ENCODE results near the gene DHFR. TPM values are rescaled to one million over a fixed set of nuclear protein-coding genes. Genes with fewer than 3 reads are reported as not detected.
A peak's percentile ranks its signal among the peaks of the same experiment; 100 is the strongest.

DHFR gene
- 55.9 and 60.3 TPM in 2 replicates for total RNA-seq

DNA sequence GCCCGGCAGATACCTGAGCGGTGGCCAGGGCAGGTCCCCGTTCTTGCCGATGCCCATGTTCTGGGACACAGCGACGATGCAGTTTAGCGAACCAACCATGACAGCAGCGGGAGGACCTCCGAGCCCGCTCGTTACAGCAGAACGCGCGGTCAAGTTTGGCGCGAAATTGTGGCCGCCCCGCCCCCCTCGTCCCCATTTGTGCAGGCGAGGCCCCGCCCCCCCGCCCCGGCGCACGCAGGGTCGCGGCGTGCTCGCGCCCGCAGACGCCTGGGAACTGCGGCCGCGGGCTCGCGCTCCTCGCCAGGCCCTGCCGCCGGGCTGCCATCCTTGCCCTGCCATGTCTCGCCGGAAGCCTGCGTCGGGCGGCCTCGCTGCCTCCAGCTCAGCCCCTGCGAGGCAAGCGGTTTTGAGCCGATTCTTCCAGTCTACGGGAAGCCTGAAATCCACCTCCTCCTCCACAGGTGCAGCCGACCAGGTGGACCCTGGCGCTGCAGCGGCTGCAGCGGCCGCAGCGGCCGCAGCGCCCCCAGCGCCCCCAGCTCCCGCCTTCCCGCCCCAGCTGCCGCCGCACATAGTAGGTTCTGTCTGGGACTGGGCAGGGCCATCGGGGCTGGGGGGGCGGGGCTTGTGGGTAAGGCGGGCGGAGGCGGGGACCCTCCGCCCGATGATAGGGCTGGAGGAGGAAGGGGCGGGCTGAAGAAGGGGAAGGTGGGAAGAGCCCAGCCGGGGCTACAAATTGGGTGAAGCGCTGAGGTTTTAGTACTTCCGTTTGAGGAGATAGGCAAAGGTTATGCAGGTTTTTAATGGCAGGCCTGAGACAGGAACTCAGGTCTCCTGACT, at the start of gene DHFR, which contains the start of gene MSH3:
Gene DHFR (minus strand): TSS at position 593 of the 840 bp plus-strand sequence. CDS start 494 bp downstream, at position 99.
Gene MSH3 (plus strand): TSS at position 262 of the 840 bp plus-strand sequence. CDS start 76 bp downstream, at position 338.
- peak within 1 kb of the TSS; percentile 93 for H3K4me3 Mint-ChIP-seq
- H3K27ac Mint-ChIP-seq: peak within 1 kb of the TSS; percentile 98
- DNase-seq (ENCODE audit: low spot score): peak; percentile 84
- H3K36me3 Mint-ChIP-seq (ENCODE audit: low read depth): peaks cover 34% of the 10 kb centered on the region
- intact Hi-C loops (cut with micrococcal nuclease): loop anchor here (1.0 to 10.0 kb wide), 13 partner anchors 18 to 1670 kb away; partner anchors contain the start of genes ARSB, ATG10, FAM151B and HOMER1
- H3K9me3 Mint-ChIP-seq: no peaks in the 10 kb centered on the region
- H3K27me3 Mint-ChIP-seq (ENCODE audit: insufficient read depth): no peaks in the 10 kb centered on the region
- peaks cover 37% of the 10 kb centered on the region for H3K4me1 Mint-ChIP-seq (ENCODE audit: low read depth)

- no peaks in the 10 kb centered on the region for H3K9me3 Mint-ChIP-seq
- intact Hi-C loops (cut with micrococcal nuclease): no loop called here
- no peak overlapping the region for H3K27ac Mint-ChIP-seq
- no peak for DNase-seq (ENCODE audit: low spot score)
- no peak overlapping the region for H3K4me3 Mint-ChIP-seq
- H3K27me3 Mint-ChIP-seq (ENCODE audit: insufficient read depth): no peaks in the 10 kb centered on the region
- peaks cover 27% of the 10 kb centered on the region for H3K4me1 Mint-ChIP-seq (ENCODE audit: low read depth)
- H3K36me3 Mint-ChIP-seq (ENCODE audit: low read depth): peaks cover 19% of the 10 kb centered on the region
Measured at GRCh38 chr5:80704221-80704620, 49.4 kb upstream of the DHFR start.

- intact Hi-C loops (cut with micrococcal nuclease): no loop called here
- Mint-ChIP-seq H3K9me3 (no peaks in the 10 kb centered on the region), H3K4me3 (no peak overlapping the region), H3K36me3 (ENCODE audit: low read depth) (peaks cover 16% of the 10 kb centered on the region), H3K4me1 (ENCODE audit: low read depth) (peaks cover 27% of the 10 kb centered on the region), H3K27me3 (ENCODE audit: insufficient read depth) (no peaks in the 10 kb centered on the region), H3K27ac (no peak overlapping the region)
- DNase-seq (ENCODE audit: low spot score): no peak
Measured at GRCh38 chr5:80703747-80704146, 49.0 kb upstream of the DHFR start.

DNA sequence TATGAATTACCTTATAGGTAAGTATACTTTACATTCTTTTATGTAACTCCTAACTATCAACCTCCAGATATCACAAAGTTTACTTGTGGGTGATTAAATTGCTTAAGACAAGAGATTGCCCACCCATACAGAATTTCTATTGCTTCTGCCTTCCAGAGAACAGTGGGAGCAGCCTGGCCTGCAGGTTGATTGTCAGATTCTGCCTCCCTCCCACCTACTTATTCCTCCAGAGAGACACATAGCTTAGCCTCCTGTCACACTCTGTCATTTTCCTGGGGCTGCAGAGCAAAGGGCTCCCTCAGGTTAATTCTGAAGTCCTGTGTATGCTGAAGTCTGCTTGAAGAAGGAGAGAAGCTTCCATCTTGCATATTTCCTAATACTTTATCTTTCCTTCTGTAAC, 48.5 kb upstream of the DHFR start:
- H3K4me3 Mint-ChIP-seq: no peak overlapping the region
- no peaks in the 10 kb centered on the region for H3K9me3 Mint-ChIP-seq
- no peak for DNase-seq (ENCODE audit: low spot score)
- no peak overlapping the region for H3K27ac Mint-ChIP-seq
- H3K4me1 Mint-ChIP-seq (ENCODE audit: low read depth): peaks cover 27% of the 10 kb centered on the region
- intact Hi-C loops (cut with micrococcal nuclease): no loop called here
- peaks cover 16% of the 10 kb centered on the region for H3K36me3 Mint-ChIP-seq (ENCODE audit: low read depth)
- H3K27me3 Mint-ChIP-seq (ENCODE audit: insufficient read depth): no peaks in the 10 kb centered on the region

DNA sequence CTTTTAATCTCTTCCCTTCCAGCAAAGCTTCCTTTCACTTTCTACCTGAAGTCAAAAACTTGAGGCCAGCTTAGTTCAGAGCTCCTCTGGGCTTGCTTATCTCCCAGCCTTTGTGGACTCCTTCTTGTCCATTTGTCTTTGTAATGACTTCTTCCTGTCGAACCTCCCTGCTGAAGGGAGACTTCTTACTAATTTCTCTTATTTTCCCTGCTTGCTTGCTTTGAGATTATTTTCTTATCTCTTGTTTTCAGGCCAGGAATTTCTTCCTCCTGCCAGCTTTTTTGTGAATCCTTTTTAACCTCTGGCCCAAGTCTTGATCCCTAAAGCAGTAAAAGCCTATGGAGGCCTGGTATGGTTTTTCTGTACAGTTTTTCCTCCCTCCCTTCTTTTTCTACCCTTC, 46.8 kb upstream of the DHFR start:
- H3K4me1 Mint-ChIP-seq (ENCODE audit: low read depth): peaks cover 27% of the 10 kb centered on the region
- no peaks in the 10 kb centered on the region for H3K27me3 Mint-ChIP-seq (ENCODE audit: insufficient read depth)
- intact Hi-C loops (cut with micrococcal nuclease): no loop called here
- H3K36me3 Mint-ChIP-seq (ENCODE audit: low read depth): peaks cover 17% of the 10 kb centered on the region
- H3K9me3 Mint-ChIP-seq: no peaks in the 10 kb centered on the region
- H3K27ac Mint-ChIP-seq: no peak overlapping the region
- H3K4me3 Mint-ChIP-seq: no peak overlapping the region
- DNase-seq (ENCODE audit: low spot score): no peak

GRCh38 chr5:80698369-80698768, 43.6 kb upstream of the DHFR start:
- DNase-seq (ENCODE audit: low spot score): no peak
- peaks cover 24% of the 10 kb centered on the region for H3K36me3 Mint-ChIP-seq (ENCODE audit: low read depth)
- no peak overlapping the region for H3K27ac Mint-ChIP-seq

DNA sequence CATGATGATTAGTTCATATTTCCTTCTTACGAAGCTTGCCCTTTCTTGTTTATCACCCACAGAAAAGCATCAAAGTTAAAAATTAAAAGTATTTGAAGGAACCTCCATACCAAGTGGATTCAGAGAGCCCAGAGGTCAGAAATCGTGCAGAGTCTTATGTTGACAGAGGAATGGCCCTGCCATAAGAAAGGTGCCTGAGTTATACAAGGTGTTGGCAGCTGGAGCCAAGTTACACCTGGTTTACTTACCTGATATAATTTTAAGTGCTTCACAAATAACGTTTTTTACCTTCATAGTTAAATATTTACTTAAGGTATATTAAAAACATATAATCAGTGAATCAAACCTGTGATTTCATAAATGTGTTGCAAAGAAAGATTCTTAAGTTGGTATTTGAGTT, 42.3 kb upstream of the DHFR start:
- H3K9me3 Mint-ChIP-seq: no peaks in the 10 kb centered on the region
- H3K27ac Mint-ChIP-seq: no peak overlapping the region
- H3K4me1 Mint-ChIP-seq (ENCODE audit: low read depth): peaks cover 15% of the 10 kb centered on the region
- intact Hi-C loops (cut with micrococcal nuclease): no loop called here
- no peaks in the 10 kb centered on the region for H3K27me3 Mint-ChIP-seq (ENCODE audit: insufficient read depth)
- peaks cover 22% of the 10 kb centered on the region for H3K36me3 Mint-ChIP-seq (ENCODE audit: low read depth)
- no peak overlapping the region for H3K4me3 Mint-ChIP-seq
- no peak for DNase-seq (ENCODE audit: low spot score)

More at GRCh38 chr5:80698369-80698768, 43.6 kb upstream of the DHFR start:
- Mint-ChIP-seq H3K27me3 (ENCODE audit: insufficient read depth) (no peaks in the 10 kb centered on the region), H3K9me3 (no peaks in the 10 kb centered on the region), H3K4me3 (no peak overlapping the region), H3K4me1 (ENCODE audit: low read depth) (peaks cover 18% of the 10 kb centered on the region)
- intact Hi-C loops (cut with micrococcal nuclease): no loop called here

- no peak overlapping the region for H3K4me3 Mint-ChIP-seq
- intact Hi-C loops (cut with micrococcal nuclease): no loop called here
- no peak for DNase-seq (ENCODE audit: low spot score)
- H3K27me3 Mint-ChIP-seq (ENCODE audit: insufficient read depth): no peaks in the 10 kb centered on the region
- no peaks in the 10 kb centered on the region for H3K9me3 Mint-ChIP-seq
- peaks cover 9% of the 10 kb centered on the region for H3K4me1 Mint-ChIP-seq (ENCODE audit: low read depth)
- H3K36me3 Mint-ChIP-seq (ENCODE audit: low read depth): peaks cover 17% of the 10 kb centered on the region
- no peak overlapping the region for H3K27ac Mint-ChIP-seq
Measured at GRCh38 chr5:80696450-80696849, 41.7 kb upstream of the DHFR start.

DNA sequence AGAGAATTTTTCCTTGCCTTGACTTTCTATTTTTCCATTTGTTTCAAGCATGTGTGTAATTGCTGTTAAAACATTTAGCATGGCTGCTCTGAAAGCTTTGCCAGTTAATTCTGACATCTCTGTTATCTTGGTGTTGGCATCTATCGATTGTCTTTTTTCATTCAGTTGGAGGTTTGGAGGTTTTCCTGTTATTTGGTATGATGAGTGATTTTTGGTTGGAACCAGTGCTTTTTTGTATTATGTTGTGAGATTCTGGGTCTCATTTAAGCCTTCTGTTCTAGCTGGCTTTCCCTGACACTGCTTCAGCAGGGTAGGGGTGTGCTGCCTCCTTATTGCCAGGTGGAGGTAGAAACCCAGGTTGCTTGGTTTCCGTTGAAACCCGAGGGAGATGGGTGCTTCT, 40.9 kb upstream of the DHFR start:
- intact Hi-C loops (cut with micrococcal nuclease): no loop called here
- Mint-ChIP-seq H3K27ac (no peak overlapping the region), H3K9me3 (no peaks in the 10 kb centered on the region), H3K4me3 (no peak overlapping the region), H3K36me3 (ENCODE audit: low read depth) (peaks cover 14% of the 10 kb centered on the region), H3K4me1 (ENCODE audit: low read depth) (peaks cover 6% of the 10 kb centered on the region), H3K27me3 (ENCODE audit: insufficient read depth) (no peaks in the 10 kb centered on the region)
- DNase-seq (ENCODE audit: low spot score): no peak

DNA sequence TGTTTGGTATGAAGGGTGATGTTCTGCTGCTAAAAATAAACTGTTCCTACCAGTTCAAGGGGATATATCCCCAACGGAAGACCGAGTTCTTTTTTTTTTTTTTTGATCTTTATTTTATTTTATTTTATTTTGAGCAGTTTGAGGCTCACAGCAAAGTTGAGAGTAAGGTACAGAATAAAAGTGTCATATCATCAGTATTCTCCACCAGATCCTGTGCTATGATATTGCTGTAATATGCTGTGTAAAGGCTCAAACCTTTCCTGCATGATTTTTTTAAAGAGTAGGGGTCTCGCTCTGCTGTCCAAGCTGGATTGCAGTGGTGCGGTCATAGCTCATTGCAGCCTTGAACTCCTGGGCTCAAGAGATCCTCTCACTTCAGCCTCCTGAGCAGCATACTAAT, 34.8 kb upstream of the DHFR start:
- intact Hi-C loops (cut with micrococcal nuclease): loop anchor here (5.0 kb wide), 1 partner anchor 248 kb away; no protein-coding TSS in a partner anchor
- Mint-ChIP-seq H3K4me3 (no peak overlapping the region), H3K36me3 (ENCODE audit: low read depth) (peaks cover 14% of the 10 kb centered on the region)

GRCh38 chr5:80688648-80689420, 34.1 kb upstream of the DHFR start:
- H3K27me3 Mint-ChIP-seq (ENCODE audit: insufficient read depth): no peaks in the 10 kb centered on the region
- H3K9me3 Mint-ChIP-seq: no peaks in the 10 kb centered on the region
- intact Hi-C loops (cut with micrococcal nuclease): loop anchor here (5.0 kb wide), 1 partner anchor 248 kb away; no protein-coding TSS in a partner anchor

More for the DNA sequence above, 34.8 kb upstream of the DHFR start:
- Mint-ChIP-seq H3K9me3 (no peaks in the 10 kb centered on the region), H3K4me1 (ENCODE audit: low read depth) (peaks cover 29% of the 10 kb centered on the region), H3K27ac (no peak overlapping the region), H3K27me3 (ENCODE audit: insufficient read depth) (no peaks in the 10 kb centered on the region)
- DNase-seq (ENCODE audit: low spot score): no peak

DNA sequence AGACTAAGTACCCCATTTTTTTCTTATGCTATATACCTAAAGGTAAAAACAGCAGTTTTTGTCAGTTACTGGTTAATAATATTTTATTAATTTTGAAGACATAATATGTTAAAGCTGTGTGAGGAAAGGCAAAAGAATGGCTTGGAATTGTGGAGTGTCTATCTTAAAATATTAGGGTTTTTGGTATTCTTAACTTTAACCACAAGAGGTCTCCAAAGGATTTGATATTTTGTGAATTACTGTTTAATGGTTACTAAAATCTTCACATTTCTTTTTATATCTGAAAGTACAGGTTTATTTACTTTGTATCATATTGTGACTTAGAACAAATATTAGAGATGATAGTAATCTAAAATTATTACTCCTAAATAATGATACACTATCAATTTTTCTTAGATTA, 32.0 kb upstream of the DHFR start:
- Mint-ChIP-seq H3K4me1 (ENCODE audit: low read depth) (peaks cover 34% of the 10 kb centered on the region), H3K4me3 (no peak overlapping the region), H3K9me3 (no peaks in the 10 kb centered on the region), H3K27me3 (ENCODE audit: insufficient read depth) (no peaks in the 10 kb centered on the region), H3K36me3 (ENCODE audit: low read depth) (peaks cover 32% of the 10 kb centered on the region), H3K27ac (no peak overlapping the region)
- intact Hi-C loops (cut with micrococcal nuclease): loop anchor here (1.0 to 5.0 kb wide), 5 partner anchors 251 to 509 kb away; no protein-coding TSS in a partner anchor
- DNase-seq (ENCODE audit: low spot score): no peak

More at GRCh38 chr5:80688648-80689420, 34.1 kb upstream of the DHFR start:
- peaks cover 30% of the 10 kb centered on the region for H3K4me1 Mint-ChIP-seq (ENCODE audit: low read depth)
- no peak overlapping the region for H3K4me3 Mint-ChIP-seq
- no peak for DNase-seq (ENCODE audit: low spot score)
- peaks cover 20% of the 10 kb centered on the region for H3K36me3 Mint-ChIP-seq (ENCODE audit: low read depth)
- peak overlapping the region; percentile 50 for H3K27ac Mint-ChIP-seq

DNA sequence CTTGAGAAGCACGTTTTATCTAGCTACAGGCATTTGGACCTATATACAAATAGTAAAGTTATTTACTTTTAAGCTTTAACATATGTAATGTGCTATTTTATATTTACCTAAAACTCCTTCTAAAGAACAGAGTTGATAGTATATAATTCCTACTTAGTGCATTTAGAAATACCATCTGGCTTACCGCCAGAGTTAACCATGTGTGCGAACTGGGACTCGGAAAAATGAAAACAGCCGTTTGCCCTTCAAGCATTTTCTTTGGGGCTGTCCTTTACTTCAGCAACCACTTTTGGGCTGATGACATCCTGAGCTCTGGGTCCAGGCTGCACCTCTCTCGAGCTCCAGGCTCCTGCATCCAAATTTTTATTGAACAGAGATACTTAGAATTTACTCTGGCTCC, 21.9 kb upstream of the DHFR start:
- DNase-seq (ENCODE audit: low spot score): no peak
- H3K4me1 Mint-ChIP-seq (ENCODE audit: low read depth): no peaks in the 10 kb centered on the region
- no peaks in the 10 kb centered on the region for H3K27me3 Mint-ChIP-seq (ENCODE audit: insufficient read depth)
- intact Hi-C loops (cut with micrococcal nuclease): no loop called here
- no peak overlapping the region for H3K27ac Mint-ChIP-seq
- peaks cover 25% of the 10 kb centered on the region for H3K36me3 Mint-ChIP-seq (ENCODE audit: low read depth)
- H3K9me3 Mint-ChIP-seq: no peaks in the 10 kb centered on the region
- no peak overlapping the region for H3K4me3 Mint-ChIP-seq

Measured in activated T-helper 1 cell treated with anti-CD3 and anti-CD28 coated beads, Interleukin-12 subunit alpha, Interleukin-12 subunit beta, Interleukin-2, Interleukin-4 antibody, amounts not matched to agents 30 ng/mL and 10 ng/mL and 1 ng/mL, durations not matched to agents 14 hours and 24 hours and 36 hours (primary cell).